Lower leg skin (tissue), 3 donors: ENCODE results near the gene PCDH9.

Experiments
- POLR2A ChIP-seq, 2 donors: fragments of 450-650 bp; IDR thresholded peaks; one replicate each; pipeline ENCODE4 v1.6.1; 2016 to 2017; ENCODE audit warnings: antibody characterized with exemption in 2 of 2, mild to moderate bottlenecking in 1 of 2, moderate library complexity in 1 of 2
- TF ChIP-seq, protein P1 (sequence below), 3 donors: fragments of 450-650 bp; IDR thresholded peaks; one replicate each; pipeline ENCODE4 v1.5.1; 2016; ENCODE audit warnings: antibody characterized with exemption in 3 of 3, mild to moderate bottlenecking in 3 of 3, moderate library complexity in 2 of 3

DNA sequence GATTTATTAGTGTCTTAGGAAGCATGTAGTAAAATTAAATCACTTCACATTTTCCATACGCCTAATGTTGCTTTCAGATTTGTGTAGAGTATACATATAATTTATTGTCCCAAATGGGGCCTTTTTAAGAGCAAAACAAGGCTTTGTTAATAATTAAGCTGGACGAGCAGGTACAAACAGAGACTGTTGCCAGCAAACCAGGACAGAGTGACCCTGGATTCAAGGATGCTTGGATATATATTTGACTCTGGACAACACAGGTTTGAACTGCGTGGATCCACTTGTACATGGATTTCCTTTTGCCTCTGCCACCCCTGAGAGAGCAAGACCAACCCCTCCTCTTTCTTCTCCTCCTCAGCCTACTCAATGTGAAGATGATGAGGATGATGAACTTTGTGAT lies 454.9 kb downstream of the PCDH9 start:
- TF ChIP-seq, protein P1, sequence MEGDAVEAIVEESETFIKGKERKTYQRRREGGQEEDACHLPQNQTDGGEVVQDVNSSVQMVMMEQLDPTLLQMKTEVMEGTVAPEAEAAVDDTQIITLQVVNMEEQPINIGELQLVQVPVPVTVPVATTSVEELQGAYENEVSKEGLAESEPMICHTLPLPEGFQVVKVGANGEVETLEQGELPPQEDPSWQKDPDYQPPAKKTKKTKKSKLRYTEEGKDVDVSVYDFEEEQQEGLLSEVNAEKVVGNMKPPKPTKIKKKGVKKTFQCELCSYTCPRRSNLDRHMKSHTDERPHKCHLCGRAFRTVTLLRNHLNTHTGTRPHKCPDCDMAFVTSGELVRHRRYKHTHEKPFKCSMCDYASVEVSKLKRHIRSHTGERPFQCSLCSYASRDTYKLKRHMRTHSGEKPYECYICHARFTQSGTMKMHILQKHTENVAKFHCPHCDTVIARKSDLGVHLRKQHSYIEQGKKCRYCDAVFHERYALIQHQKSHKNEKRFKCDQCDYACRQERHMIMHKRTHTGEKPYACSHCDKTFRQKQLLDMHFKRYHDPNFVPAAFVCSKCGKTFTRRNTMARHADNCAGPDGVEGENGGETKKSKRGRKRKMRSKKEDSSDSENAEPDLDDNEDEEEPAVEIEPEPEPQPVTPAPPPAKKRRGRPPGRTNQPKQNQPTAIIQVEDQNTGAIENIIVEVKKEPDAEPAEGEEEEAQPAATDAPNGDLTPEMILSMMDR (IDR thresholded peaks at IDR 0.05) = no peak
- no peak for TF ChIP-seq POLR2A (IDR thresholded peaks at IDR 0.05)
